Right lobe of liver (tissue), 4 donors: ENCODE data around the gene NXPH2.

ENCODE experiments used
- POLR2A ChIP-seq: fragments of 450-650 bp; IDR thresholded peaks from one replicate; pipeline ENCODE4 v1.6.1; 2017; ENCODE audit warnings: antibody characterized with exemption, mild to moderate bottlenecking
- TF ChIP-seq, protein P1 (sequence below), 4 donors: fragments of 200-600 bp in 3 of 4; fragments of 450-650 bp in 1 of 4; IDR thresholded peaks; one replicate each; pipeline versions ENCODE4 v1.5.1 to v1.8.0; 2016 to 2022; ENCODE audit warnings: antibody characterized with exemption in 4 of 4, mild to moderate bottlenecking in 2 of 4
- donor health status: DM: no; HTN: no; CAD: no.
- donor health status: DM: no; HTN: no; CAD: no.
- donor health status: DM: no; HTN: yes; CAD: no.

DNA sequence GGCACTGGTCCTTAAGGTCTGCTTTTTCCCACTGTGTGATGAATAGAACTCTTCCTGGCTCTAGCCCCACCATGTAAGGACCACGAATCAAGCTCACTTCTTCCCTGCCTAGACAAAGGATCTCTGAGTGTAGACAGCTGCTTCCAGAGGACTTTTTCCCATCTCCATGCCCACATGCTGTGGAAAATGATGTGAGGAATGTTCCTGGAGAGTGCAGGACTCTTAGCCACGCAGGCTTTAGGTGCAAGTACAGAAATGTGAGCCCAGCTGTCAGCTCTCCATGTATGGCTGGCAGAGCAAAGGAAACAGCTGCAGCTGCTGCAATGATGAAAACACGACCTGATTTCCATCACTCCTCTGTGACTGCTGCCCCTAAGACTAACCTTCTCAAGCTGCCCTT is 35.5 kb downstream of the NXPH2 start:
- TF ChIP-seq, protein P1, sequence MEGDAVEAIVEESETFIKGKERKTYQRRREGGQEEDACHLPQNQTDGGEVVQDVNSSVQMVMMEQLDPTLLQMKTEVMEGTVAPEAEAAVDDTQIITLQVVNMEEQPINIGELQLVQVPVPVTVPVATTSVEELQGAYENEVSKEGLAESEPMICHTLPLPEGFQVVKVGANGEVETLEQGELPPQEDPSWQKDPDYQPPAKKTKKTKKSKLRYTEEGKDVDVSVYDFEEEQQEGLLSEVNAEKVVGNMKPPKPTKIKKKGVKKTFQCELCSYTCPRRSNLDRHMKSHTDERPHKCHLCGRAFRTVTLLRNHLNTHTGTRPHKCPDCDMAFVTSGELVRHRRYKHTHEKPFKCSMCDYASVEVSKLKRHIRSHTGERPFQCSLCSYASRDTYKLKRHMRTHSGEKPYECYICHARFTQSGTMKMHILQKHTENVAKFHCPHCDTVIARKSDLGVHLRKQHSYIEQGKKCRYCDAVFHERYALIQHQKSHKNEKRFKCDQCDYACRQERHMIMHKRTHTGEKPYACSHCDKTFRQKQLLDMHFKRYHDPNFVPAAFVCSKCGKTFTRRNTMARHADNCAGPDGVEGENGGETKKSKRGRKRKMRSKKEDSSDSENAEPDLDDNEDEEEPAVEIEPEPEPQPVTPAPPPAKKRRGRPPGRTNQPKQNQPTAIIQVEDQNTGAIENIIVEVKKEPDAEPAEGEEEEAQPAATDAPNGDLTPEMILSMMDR (IDR thresholded peaks at IDR 0.05): no peak
- TF ChIP-seq POLR2A: no peak
